ENCODE data around the gene SHROOM3. TPM values are rescaled to one million over a fixed set of nuclear protein-coding genes. Genes with fewer than 3 reads are reported as not detected.

SHROOM3 gene
- total and polyA plus RNA-seq, 8 donors = 13.5 to 96.9 (median 16.9) TPM

- Histone ChIP-seq H3K4me3 (no peak overlapping the region), H3K27ac (no peak overlapping the region), H3K9me3 (no peaks in the 10 kb centered on the region), H3K27me3 (peaks cover 0 to 9% of the 10 kb centered on the region in 2 donors), H3K36me3 (no peaks in the 10 kb centered on the region), H3K4me1 (no peaks in the 10 kb centered on the region)
- TF ChIP-seq, protein P1, sequence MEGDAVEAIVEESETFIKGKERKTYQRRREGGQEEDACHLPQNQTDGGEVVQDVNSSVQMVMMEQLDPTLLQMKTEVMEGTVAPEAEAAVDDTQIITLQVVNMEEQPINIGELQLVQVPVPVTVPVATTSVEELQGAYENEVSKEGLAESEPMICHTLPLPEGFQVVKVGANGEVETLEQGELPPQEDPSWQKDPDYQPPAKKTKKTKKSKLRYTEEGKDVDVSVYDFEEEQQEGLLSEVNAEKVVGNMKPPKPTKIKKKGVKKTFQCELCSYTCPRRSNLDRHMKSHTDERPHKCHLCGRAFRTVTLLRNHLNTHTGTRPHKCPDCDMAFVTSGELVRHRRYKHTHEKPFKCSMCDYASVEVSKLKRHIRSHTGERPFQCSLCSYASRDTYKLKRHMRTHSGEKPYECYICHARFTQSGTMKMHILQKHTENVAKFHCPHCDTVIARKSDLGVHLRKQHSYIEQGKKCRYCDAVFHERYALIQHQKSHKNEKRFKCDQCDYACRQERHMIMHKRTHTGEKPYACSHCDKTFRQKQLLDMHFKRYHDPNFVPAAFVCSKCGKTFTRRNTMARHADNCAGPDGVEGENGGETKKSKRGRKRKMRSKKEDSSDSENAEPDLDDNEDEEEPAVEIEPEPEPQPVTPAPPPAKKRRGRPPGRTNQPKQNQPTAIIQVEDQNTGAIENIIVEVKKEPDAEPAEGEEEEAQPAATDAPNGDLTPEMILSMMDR (IDR thresholded peaks at IDR 0.05) = no peak
- intact Hi-C loops (cut with DNase I) = no loop called here
- no peak for ATAC-seq
- no peak for DNase-seq
Measured at GRCh38 chr4:76681996-76682395, 247.0 kb downstream of the SHROOM3 start.

- no peak for DNase-seq
- no peaks in the 10 kb centered on the region for H3K36me3 ChIP-seq
- peaks cover 0 to 20% of the 10 kb centered on the region in 2 donors for H3K27me3 ChIP-seq
- intact Hi-C loops (cut with DNase I) = no loop called here
- H3K4me3 ChIP-seq = no peak overlapping the region
- TF ChIP-seq, protein P1 (IDR thresholded peaks at IDR 0.05) = no peak
- ATAC-seq = no peak
- H3K4me1 ChIP-seq = no peaks in the 10 kb centered on the region
- H3K9me3 ChIP-seq = no peaks in the 10 kb centered on the region
- H3K27ac ChIP-seq = no peak overlapping the region
Measured at GRCh38 chr4:76683144-76683543, 248.1 kb downstream of the SHROOM3 start.

DNA sequence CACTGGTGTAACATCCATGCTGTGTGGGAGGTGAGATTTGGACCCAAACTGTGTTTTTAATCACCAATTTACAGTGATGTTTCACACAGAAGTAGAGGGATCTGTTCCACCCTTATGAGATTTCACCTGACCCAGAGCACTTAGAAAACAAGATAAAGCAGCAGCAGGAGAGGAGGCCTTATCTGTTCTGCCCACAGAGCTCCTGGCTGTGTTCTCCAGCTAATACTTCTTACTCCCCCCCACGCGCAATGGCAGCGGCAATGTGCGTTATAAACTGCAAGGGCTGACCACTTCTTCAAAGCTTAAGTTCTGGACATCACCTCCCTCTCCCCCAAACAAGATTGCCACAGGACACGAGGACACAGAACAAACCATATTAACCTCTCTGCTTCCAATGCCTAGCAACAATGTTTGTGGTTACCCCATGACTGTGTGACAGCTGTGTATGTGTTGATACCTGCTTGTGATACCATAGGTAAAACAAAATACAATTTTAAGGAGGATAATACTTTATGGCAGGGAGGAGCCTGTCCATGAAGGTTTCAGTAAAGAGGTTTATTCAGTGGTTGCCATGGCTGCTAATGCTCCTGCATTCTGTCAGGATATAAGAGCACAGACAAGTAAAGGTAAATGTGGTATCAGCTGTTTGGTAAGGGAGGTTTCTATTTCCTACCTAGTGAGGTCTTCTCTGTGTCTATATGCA is 252.9 kb downstream of the SHROOM3 start:
- Histone ChIP-seq H3K9me3 (no peaks in the 10 kb centered on the region), H3K27ac (no peak overlapping the region), H3K36me3 (no peaks in the 10 kb centered on the region), H3K27me3 (peaks cover 7 to 68% of the 10 kb centered on the region in 2 donors), H3K4me3 (no peak overlapping the region), H3K4me1 (no peaks in the 10 kb centered on the region)
- intact Hi-C loops (cut with DNase I) = no loop called here
- no peak for DNase-seq
- peak; percentile 19 for ATAC-seq
- TF ChIP-seq, protein P1 (IDR thresholded peaks at IDR 0.05) = no peak

DNA sequence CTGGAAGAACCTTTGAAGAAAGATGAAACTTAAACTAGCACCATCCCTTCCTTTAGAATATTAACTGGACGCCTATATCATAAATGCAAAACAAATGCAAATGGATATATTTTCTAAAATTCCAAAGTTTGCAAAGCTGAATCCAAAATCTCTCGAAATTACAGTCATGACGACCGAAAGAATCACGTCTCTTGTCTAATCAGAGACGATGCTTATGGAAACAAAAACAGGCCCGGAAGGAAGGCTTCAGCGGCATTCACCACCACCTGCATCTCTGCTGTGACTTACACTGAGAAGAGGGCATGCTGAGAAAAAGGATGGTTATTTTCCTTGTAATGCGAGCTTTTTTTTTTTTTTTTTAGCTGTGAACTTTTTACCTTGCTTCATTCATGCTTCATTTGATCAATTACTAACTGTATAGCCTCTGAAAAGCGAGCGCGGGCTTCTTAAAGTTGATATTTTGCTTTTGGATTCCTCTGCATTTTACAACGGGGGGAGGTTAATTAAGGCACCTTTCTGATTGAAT is 253.7 kb downstream of the SHROOM3 start:
- H3K4me3 ChIP-seq = peak overlapping the region; percentile 35 to 53
- intact Hi-C loops (cut with DNase I) = no loop called here
- peak overlapping the region; percentile 62 to 69 for H3K27ac ChIP-seq
- no peaks in the 10 kb centered on the region for H3K4me1 ChIP-seq
- peaks cover 7 to 68% of the 10 kb centered on the region in 2 donors for H3K27me3 ChIP-seq
- TF ChIP-seq, protein P1 (IDR thresholded peaks at IDR 0.05) = no peak
- no peaks in the 10 kb centered on the region for H3K9me3 ChIP-seq
- ATAC-seq (peak; percentile 25), DNase-seq (no peak)
- H3K36me3 ChIP-seq = no peaks in the 10 kb centered on the region

- peak; percentile 62 for ATAC-seq
Measured at GRCh38 chr4:76689145-76689817, 254.3 kb downstream of the SHROOM3 start.

More at GRCh38 chr4:76689145-76689817, 254.3 kb downstream of the SHROOM3 start:
- H3K4me1 ChIP-seq = no peaks in the 10 kb centered on the region
- TF ChIP-seq, protein P1 (IDR thresholded peaks at IDR 0.05) = no peak
- peaks cover 7 to 68% of the 10 kb centered on the region in 2 donors for H3K27me3 ChIP-seq
- H3K36me3 ChIP-seq = no peaks in the 10 kb centered on the region
- peak overlapping the region; percentile 62 to 69 for H3K27ac ChIP-seq
- no peaks in the 10 kb centered on the region for H3K9me3 ChIP-seq
- peak in 1 of 4 donors; percentile 80 for DNase-seq
- peak overlapping the region; percentile 35 to 53 for H3K4me3 ChIP-seq
- intact Hi-C loops (cut with DNase I) = no loop called here

Measured in left lung (tissue), 10 donors.